ENCODE measurements around the gene ACVRL1. TPM values are rescaled to one million over a fixed set of nuclear protein-coding genes. Genes with fewer than 3 reads are reported as not detected.

Gene ACVRL1
- total RNA-seq, 5 donors from 2014 or later (not counting 1 experiment from before 2014, with no cell fraction given): 0.16 to 0.58 (median 0.23) TPM; not detected in 2

DNA sequence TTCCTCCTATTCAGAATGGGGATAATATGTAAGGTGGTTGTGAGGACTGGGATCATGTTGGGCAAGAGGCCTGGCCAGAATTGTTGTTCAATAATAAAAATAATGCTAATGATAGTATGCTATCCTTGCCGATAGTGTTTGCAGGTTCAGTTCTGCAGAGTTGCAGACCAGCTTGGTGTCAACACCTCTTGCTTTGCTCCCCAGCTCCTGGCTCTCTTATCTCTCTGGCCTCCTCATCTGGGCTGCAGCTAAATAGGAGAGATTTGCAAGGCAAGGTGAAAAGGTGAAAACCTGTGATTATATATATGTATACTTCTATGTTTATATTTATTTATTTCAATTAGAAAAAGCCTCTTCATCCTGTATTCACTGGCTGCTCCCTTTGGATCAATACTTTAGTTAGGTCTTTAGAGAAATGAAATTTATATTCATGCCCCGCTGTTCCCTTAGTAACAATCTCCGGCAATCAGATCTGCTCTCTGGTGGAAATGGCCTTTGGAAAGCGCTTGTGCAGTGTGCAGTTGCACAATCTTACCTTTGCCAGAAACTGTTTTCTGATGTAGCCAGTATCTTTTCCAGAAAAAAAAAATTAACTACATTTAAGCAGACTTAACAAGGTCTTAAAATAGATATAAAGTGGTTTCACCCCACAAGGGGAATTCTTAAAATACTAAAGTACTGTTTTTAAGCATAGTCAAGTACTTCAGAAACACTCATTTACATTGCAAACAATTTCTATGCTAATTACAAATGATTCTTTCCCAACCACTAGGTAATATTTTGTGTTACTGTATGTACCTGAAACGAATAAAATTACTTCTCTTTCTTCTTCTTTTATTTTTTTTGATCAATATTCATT is 25.1 kb downstream of the ACVRL1 start:
- Histone ChIP-seq H3K4me3 (ENCODE audit: control insufficient read depth in 1 of 2, extremely low read depth in 1 of 2, low read length in 1 of 2) (no peak overlapping the region), H3K9me3 (no peaks in the 10 kb centered on the region), H3K36me3 (ENCODE audit: control insufficient read depth in 2 of 2, extremely low read depth in 1 of 2, insufficient read depth in 1 of 2, low read length in 1 of 2) (no peaks in the 10 kb centered on the region), H3K27ac (ENCODE audit: low read length) (no peak overlapping the region), H3K27me3 (replicated peaks in 1 of 2; ENCODE audit: control insufficient read depth in 2 of 2, extremely low read depth in 1 of 2, insufficient read depth in 2 of 2, low read length in 1 of 2) (peaks cover 0 to 6% of the 10 kb centered on the region in 2 experiments), H3K4me1 (ENCODE audit: control insufficient read depth in 1 of 2, extremely low read depth in 1 of 2, insufficient read depth in 2 of 2, low read length in 2 of 2) (no peaks in the 10 kb centered on the region)
- no peaks in the 10 kb centered on the region for H3K27me3 Mint-ChIP-seq
- no peak for ATAC-seq (replicated peaks in 1 of 4)
- WGBS (ENCODE audit: insufficient coverage): 90% methylated on average over 2 of the region's 5 CpGs
- H3K36me3 Mint-ChIP-seq: no peaks in the 10 kb centered on the region
- H3K4me1 Mint-ChIP-seq: no peaks in the 10 kb centered on the region
- no peaks in the 10 kb centered on the region for H3K9me3 Mint-ChIP-seq
- DNase-seq: no peak
- CTCF ChIA-PET: no interaction called here
- POLR2A ChIA-PET: no interaction called here
- H3K4me3 Mint-ChIP-seq: no peak overlapping the region
- no peak overlapping the region for H3K27ac Mint-ChIP-seq

DNA sequence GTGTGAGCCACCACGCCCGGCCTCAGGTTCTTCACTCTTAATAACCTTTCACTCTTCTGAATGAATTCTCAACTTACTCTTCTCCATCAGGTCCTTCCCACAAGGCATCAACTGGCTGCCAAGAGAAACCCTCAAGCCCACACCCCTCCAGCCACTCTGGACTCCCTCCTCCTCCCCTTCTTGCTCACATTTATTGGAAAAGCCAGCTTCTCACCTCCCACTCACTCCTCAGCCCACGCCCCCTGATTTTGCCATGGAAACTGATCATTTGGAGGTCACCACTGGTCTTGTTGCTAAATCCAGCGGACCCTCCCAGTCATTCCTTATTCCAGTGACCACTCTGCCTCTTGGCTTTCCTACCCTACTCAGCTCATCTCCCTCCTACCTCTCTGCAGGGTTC is 26.8 kb downstream of the ACVRL1 start:
- Mint-ChIP-seq H3K27ac (no peak overlapping the region), H3K4me1 (no peaks in the 10 kb centered on the region)
- CTCF ChIA-PET: interaction anchor here in 1 of 2 donors (0.5 kb wide), 1 partner anchor 1317 kb away, joined by 3 read pairs; no protein-coding TSS in a partner anchor

GRCh38 chr12:51937926-51938325 is 30.6 kb downstream of the ACVRL1 start:
- H3K9me3 ChIP-seq: no peaks in the 10 kb centered on the region
- Mint-ChIP-seq H3K27me3 (peaks cover 3 to 6% of the 10 kb centered on the region in 2 donors), H3K36me3 (no peaks in the 10 kb centered on the region), H3K4me1 (peaks cover 4 to 8% (median 6%) of the 10 kb centered on the region in 3 donors), H3K9me3 (no peaks in the 10 kb centered on the region), H3K27ac (no peak overlapping the region), H3K4me3 (no peak overlapping the region)
- H3K4me3 ChIP-seq (ENCODE audit: control insufficient read depth in 1 of 2, extremely low read depth in 1 of 2, low read length in 1 of 2): no peak overlapping the region
- ATAC-seq (replicated peaks in 1 of 4) (no peak), DNase-seq (no peak)
- WGBS (ENCODE audit: insufficient coverage): 60% methylated on average over 1 of the region's 2 CpGs
- ChIA-PET POLR2A (no interaction called here), CTCF (no interaction called here)
- H3K36me3 ChIP-seq (ENCODE audit: control insufficient read depth in 2 of 2, extremely low read depth in 1 of 2, insufficient read depth in 1 of 2, low read length in 1 of 2): no peaks in the 10 kb centered on the region
- H3K4me1 ChIP-seq (ENCODE audit: control insufficient read depth in 1 of 2, extremely low read depth in 1 of 2, insufficient read depth in 2 of 2, low read length in 2 of 2): no peaks in the 10 kb centered on the region
- H3K27ac ChIP-seq (ENCODE audit: low read length): no peak overlapping the region
- peaks cover 0 to 16% of the 10 kb centered on the region in 2 experiments for H3K27me3 ChIP-seq (replicated peaks in 1 of 2; ENCODE audit: control insufficient read depth in 2 of 2, extremely low read depth in 1 of 2, insufficient read depth in 2 of 2, low read length in 1 of 2)

More for the DNA sequence above, 26.8 kb downstream of the ACVRL1 start:
- Histone ChIP-seq H3K27me3 (replicated peaks in 1 of 2; ENCODE audit: control insufficient read depth in 2 of 2, extremely low read depth in 1 of 2, insufficient read depth in 2 of 2, low read length in 1 of 2) (peaks cover 0 to 9% of the 10 kb centered on the region in 2 experiments), H3K9me3 (no peaks in the 10 kb centered on the region), H3K36me3 (ENCODE audit: control insufficient read depth in 2 of 2, extremely low read depth in 1 of 2, insufficient read depth in 1 of 2, low read length in 1 of 2) (no peaks in the 10 kb centered on the region), H3K27ac (ENCODE audit: low read length) (no peak overlapping the region), H3K4me3 (ENCODE audit: control insufficient read depth in 1 of 2, extremely low read depth in 1 of 2, low read length in 1 of 2) (no peak overlapping the region), H3K4me1 (ENCODE audit: control insufficient read depth in 1 of 2, extremely low read depth in 1 of 2, insufficient read depth in 2 of 2, low read length in 2 of 2) (no peaks in the 10 kb centered on the region)
- H3K27me3 Mint-ChIP-seq: no peaks in the 10 kb centered on the region
- H3K4me3 Mint-ChIP-seq: no peak overlapping the region
- WGBS (ENCODE audit: insufficient coverage): 87% methylated on average over 4 of the region's 4 CpGs
- POLR2A ChIA-PET: no interaction called here
- no peak for DNase-seq
- H3K9me3 Mint-ChIP-seq: no peaks in the 10 kb centered on the region
- ATAC-seq (replicated peaks in 1 of 4): no peak
- no peaks in the 10 kb centered on the region for H3K36me3 Mint-ChIP-seq

DNA sequence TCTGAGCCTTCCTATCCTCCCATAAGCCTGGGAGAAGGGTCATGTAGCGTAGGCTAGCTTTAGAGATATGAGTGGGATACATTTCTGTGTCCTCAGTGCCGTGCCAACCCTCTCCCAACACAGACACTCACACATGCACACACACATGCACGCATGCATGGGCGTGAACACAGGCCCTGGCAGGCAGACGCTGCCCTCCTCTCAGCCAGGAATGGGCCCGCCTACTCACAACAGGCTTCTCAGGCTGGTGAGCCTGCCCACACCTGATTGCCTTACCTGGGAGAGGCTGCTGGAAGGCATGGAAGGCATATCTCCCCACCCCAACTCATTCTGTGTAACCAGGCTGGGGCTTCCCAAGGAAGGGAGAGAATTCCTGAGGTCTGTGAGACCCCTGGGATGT is 31.4 kb downstream of the ACVRL1 start:
- peaks cover 4 to 8% (median 6%) of the 10 kb centered on the region in 3 donors for H3K4me1 Mint-ChIP-seq
- Histone ChIP-seq H3K4me3 (ENCODE audit: control insufficient read depth in 1 of 2, extremely low read depth in 1 of 2, low read length in 1 of 2) (no peak overlapping the region), H3K27me3 (replicated peaks in 1 of 2; ENCODE audit: control insufficient read depth in 2 of 2, extremely low read depth in 1 of 2, insufficient read depth in 2 of 2, low read length in 1 of 2) (peaks cover 0 to 16% of the 10 kb centered on the region in 2 experiments), H3K4me1 (ENCODE audit: control insufficient read depth in 1 of 2, extremely low read depth in 1 of 2, insufficient read depth in 2 of 2, low read length in 2 of 2) (no peaks in the 10 kb centered on the region), H3K27ac (ENCODE audit: low read length) (no peak overlapping the region), H3K36me3 (ENCODE audit: control insufficient read depth in 2 of 2, extremely low read depth in 1 of 2, insufficient read depth in 1 of 2, low read length in 1 of 2) (no peaks in the 10 kb centered on the region), H3K9me3 (no peaks in the 10 kb centered on the region)
- no peak overlapping the region for H3K4me3 Mint-ChIP-seq
- ATAC-seq (replicated peaks in 1 of 4): no peak
- ChIA-PET POLR2A (no interaction called here), CTCF (no interaction called here)
- peaks cover 3 to 10% of the 10 kb centered on the region in 2 donors for H3K27me3 Mint-ChIP-seq
- no peaks in the 10 kb centered on the region for H3K36me3 Mint-ChIP-seq
- WGBS (ENCODE audit: insufficient coverage): no CpG with 5 or more reads among the region's 6 CpGs
- no peak for DNase-seq
- H3K27ac Mint-ChIP-seq: no peak overlapping the region
- no peaks in the 10 kb centered on the region for H3K9me3 Mint-ChIP-seq

DNA sequence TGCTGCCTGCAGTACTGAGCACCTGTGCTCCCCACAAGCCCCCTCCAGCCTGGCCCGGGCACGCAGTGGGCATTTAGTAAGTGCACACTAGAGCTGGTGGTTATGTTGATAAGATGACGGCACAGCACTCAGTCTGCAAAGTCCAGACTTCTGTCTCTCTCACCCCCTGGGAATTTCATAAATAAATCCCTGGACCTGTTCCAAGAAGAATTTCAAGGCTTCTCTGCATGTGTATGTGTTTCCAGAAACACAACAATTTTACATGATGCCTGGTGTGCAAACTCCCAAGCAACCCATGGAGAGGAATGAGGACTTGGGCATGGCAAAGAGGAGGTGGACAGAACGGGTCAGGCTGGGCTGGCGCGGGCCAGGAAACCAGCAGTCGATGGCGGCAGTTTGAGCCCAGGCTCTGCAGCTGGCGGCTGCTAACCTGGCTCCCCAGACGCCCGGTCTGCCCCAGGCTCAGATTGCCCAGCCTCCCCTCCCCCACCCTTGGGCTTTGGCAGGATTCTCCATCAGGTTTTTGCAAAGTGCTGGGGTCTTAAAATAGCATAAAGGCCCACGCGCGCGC is 33.8 kb downstream of the ACVRL1 start:
- Mint-ChIP-seq H3K27ac (no peak overlapping the region), H3K4me3 (no peak overlapping the region), H3K27me3 (peaks cover 4 to 10% of the 10 kb centered on the region in 2 donors), H3K9me3 (peaks cover 5 to 15% (median 11%) of the 10 kb centered on the region in 3 donors), H3K4me1 (peaks cover 4 to 8% (median 6%) of the 10 kb centered on the region in 3 donors), H3K36me3 (peaks cover 7% of the 10 kb centered on the region)
- no peak overlapping the region for H3K4me3 ChIP-seq (ENCODE audit: control insufficient read depth in 1 of 2, extremely low read depth in 1 of 2, low read length in 1 of 2)
- H3K4me1 ChIP-seq (ENCODE audit: control insufficient read depth in 1 of 2, extremely low read depth in 1 of 2, insufficient read depth in 2 of 2, low read length in 2 of 2): no peaks in the 10 kb centered on the region
- ChIA-PET POLR2A (no interaction called here), CTCF (interaction anchor here in 1 of 2 donors (0.6 kb wide), 1 partner anchor 66 kb away, joined by 4 read pairs; no protein-coding TSS in a partner anchor)
- no peaks in the 10 kb centered on the region for H3K9me3 ChIP-seq
- H3K36me3 ChIP-seq (ENCODE audit: control insufficient read depth in 2 of 2, extremely low read depth in 1 of 2, insufficient read depth in 1 of 2, low read length in 1 of 2): no peaks in the 10 kb centered on the region
- no peak for ATAC-seq (replicated peaks in 1 of 4)
- peaks cover 0 to 19% of the 10 kb centered on the region in 2 experiments for H3K27me3 ChIP-seq (replicated peaks in 1 of 2; ENCODE audit: control insufficient read depth in 2 of 2, extremely low read depth in 1 of 2, insufficient read depth in 2 of 2, low read length in 1 of 2)
- no peak overlapping the region for H3K27ac ChIP-seq (ENCODE audit: low read length)
- WGBS (ENCODE audit: insufficient coverage): 93% methylated on average over 4 of the region's 15 CpGs
- no peak for DNase-seq

GRCh38 chr12:51941604-51942003 is 34.3 kb downstream of the ACVRL1 start:
- 31% methylated on average over 3 of the region's 4 CpGs for WGBS (ENCODE audit: insufficient coverage)
- no peak overlapping the region for H3K27ac ChIP-seq (ENCODE audit: low read length)
- Mint-ChIP-seq H3K9me3 (peaks cover 5 to 15% (median 11%) of the 10 kb centered on the region in 3 donors), H3K27ac (no peak overlapping the region), H3K27me3 (peaks cover 4 to 10% of the 10 kb centered on the region in 2 donors), H3K4me3 (no peak overlapping the region), H3K4me1 (peaks cover 4 to 8% (median 6%) of the 10 kb centered on the region in 3 donors), H3K36me3 (peaks cover 7% of the 10 kb centered on the region)
- H3K27me3 ChIP-seq (replicated peaks in 1 of 2; ENCODE audit: control insufficient read depth in 2 of 2, extremely low read depth in 1 of 2, insufficient read depth in 2 of 2, low read length in 1 of 2): peaks cover 0 to 19% of the 10 kb centered on the region in 2 experiments
- no peak overlapping the region for H3K4me3 ChIP-seq (ENCODE audit: control insufficient read depth in 1 of 2, extremely low read depth in 1 of 2, low read length in 1 of 2)
- POLR2A ChIA-PET: no interaction called here
- ATAC-seq (replicated peaks in 1 of 4) (no peak), DNase-seq (no peak)
- no peaks in the 10 kb centered on the region for H3K4me1 ChIP-seq (ENCODE audit: control insufficient read depth in 1 of 2, extremely low read depth in 1 of 2, insufficient read depth in 2 of 2, low read length in 2 of 2)
- no peaks in the 10 kb centered on the region for H3K36me3 ChIP-seq (ENCODE audit: control insufficient read depth in 2 of 2, extremely low read depth in 1 of 2, insufficient read depth in 1 of 2, low read length in 1 of 2)
- CTCF ChIA-PET: no interaction called here
- H3K9me3 ChIP-seq: no peaks in the 10 kb centered on the region

Data from T-cell (primary cell).